SK-N-MC (cell line): ENCODE data around the gene PLEKHG1.

Experiments
- DNase-seq: peaks from one replicate; pipeline ENCODE4 v3.0.0-alpha.2; 2011; ENCODE audit warnings: low read depth, low spot score
- H3K27ac ChIP-seq: fragments of 200-600 bp; sonication (generic); 2 replicates; pipeline ENCODE4 v1.5.1; 2016; ENCODE audit warnings: mixed run types
- H3K36me3 ChIP-seq: fragments of 200-600 bp; sonication (generic); 2 replicates; pipeline ENCODE4 v1.6.1; 2017; ENCODE audit warnings: antibody characterized with exemption, low read length, mixed read lengths; ENCODE audit not compliant: insufficient read depth
- H3K4me3 ChIP-seq: fragments of 200-600 bp; sonication (generic); 2 replicates; pipeline ENCODE4 v1.5.1; 2016
- H3K9ac ChIP-seq: fragments of 200-600 bp; sonication (generic); 2 replicates; pipeline ENCODE4 v1.8.0; 2017; ENCODE audit warnings: mixed run types, mixed read lengths; ENCODE audit not compliant: insufficient read length
- H3K9me3 ChIP-seq: fragments of 200-600 bp; sonication (generic); 2 replicates; pipeline ENCODE4 v1.6.1; 2017; ENCODE audit warnings: low read depth, mild to moderate bottlenecking, antibody characterized with exemption, low read length, moderate library complexity, mixed read lengths
- EZH2 ChIP-seq: fragments of 200-600 bp; sonication (generic); IDR thresholded peaks from one replicate; pipeline ENCODE4 v1.6.1; 2017; ENCODE audit warnings: antibody characterized with exemption
- FOXP2 ChIP-seq: optimal IDR thresholded peaks from 2 replicates; pipeline ENCODE3; 2011; ENCODE audit warnings: mild to moderate bottlenecking, moderate library complexity; ENCODE audit not compliant: insufficient read depth; ENCODE audit errors: extremely low read length, control extremely low read depth
- POLR2AphosphoS5 ChIP-seq: IDR thresholded peaks from 2 replicates; pipeline ENCODE4 v1.6.1; 2012; ENCODE audit warnings: mild to moderate bottlenecking, low read depth, low read length, borderline replicate concordance

The PLEKHG1 gene

DNA sequence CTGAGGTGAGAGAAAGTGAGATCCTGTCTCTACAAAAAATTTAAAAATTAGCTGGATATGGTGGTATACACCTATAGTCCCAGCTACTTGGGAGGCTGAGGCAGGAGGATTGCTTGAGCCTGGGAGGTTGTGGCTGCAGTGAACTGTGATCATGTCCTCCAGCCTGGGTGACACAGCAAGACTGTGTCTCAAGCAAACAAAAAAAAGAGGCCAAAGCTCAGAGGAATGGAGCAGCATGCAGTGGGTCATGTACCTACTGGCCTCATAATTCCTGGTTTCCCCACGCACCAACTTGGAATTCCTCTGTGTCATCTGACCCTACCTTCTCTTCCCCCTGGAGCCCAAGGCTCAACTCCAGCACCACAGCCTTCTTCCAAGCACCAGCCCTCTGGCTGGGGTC lies 15.1 kb upstream of the PLEKHG1 start:
- Histone ChIP-seq H3K9ac (no peak overlapping the region), H3K27ac (no peak overlapping the region), H3K36me3 (no peaks in the 10 kb centered on the region), H3K4me3 (no peak overlapping the region), H3K9me3 (no peaks in the 10 kb centered on the region)
- DNase-seq: no peak
- TF ChIP-seq FOXP2: no peak

DNA sequence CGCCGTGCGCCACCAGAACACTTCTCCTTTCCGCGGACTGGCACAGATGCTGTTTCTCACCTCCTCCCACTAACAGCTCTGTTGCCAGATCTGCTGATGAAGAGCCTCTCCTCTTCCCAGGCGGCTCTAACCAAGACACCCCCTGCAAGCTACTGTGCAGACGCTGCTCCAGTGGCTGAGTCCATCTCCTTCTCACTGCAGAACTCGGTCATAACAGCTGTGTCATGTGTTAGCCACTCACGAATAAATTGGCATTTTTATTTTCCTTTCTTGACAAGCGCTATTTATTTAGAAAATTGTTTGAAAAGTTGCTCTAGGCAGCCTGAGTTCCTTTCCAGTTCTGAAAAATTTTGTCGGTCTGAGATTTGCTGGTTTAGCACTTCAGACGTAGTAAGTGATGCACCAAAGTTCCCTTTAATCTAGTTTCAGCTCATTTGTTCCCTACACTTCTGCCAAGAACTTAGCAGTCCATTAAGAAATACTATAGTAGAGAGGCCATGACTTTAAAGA lies 12.8 kb upstream of the PLEKHG1 start:
- H3K4me3 ChIP-seq: no peak overlapping the region
- no peak for DNase-seq
- TF ChIP-seq POLR2AphosphoS5: no peak
- TF ChIP-seq EZH2: no peak
- no peak for TF ChIP-seq FOXP2
- H3K9me3 ChIP-seq: no peaks in the 10 kb centered on the region
- no peak overlapping the region for H3K27ac ChIP-seq
- H3K9ac ChIP-seq: no peak overlapping the region
- H3K36me3 ChIP-seq: no peaks in the 10 kb centered on the region

DNA sequence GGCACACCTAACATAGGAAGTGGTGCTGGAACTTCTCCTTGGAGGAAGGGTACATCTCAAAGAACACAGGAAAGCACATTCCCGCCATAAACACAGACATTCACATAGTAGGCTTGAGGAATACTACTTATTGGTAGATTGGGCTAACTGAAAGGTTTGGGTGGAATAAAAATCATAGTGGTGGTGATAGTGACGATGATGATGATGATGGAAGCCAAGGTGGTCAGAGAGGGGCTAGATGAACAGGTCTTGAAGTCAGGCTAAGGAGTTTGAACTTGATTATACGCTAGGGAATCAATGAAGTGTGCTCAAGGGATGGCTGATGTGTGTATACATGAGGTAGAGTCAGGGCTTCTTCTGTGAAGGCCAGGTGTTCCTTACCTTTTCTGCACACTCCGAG lies 12.0 kb upstream of the PLEKHG1 start:
- no peak overlapping the region for H3K4me3 ChIP-seq
- no peak overlapping the region for H3K27ac ChIP-seq
- DNase-seq: no peak
- TF ChIP-seq POLR2AphosphoS5: no peak
- no peak for TF ChIP-seq EZH2
- no peak for TF ChIP-seq FOXP2
- no peaks in the 10 kb centered on the region for H3K9me3 ChIP-seq
- no peaks in the 10 kb centered on the region for H3K36me3 ChIP-seq
- no peak overlapping the region for H3K9ac ChIP-seq

DNA sequence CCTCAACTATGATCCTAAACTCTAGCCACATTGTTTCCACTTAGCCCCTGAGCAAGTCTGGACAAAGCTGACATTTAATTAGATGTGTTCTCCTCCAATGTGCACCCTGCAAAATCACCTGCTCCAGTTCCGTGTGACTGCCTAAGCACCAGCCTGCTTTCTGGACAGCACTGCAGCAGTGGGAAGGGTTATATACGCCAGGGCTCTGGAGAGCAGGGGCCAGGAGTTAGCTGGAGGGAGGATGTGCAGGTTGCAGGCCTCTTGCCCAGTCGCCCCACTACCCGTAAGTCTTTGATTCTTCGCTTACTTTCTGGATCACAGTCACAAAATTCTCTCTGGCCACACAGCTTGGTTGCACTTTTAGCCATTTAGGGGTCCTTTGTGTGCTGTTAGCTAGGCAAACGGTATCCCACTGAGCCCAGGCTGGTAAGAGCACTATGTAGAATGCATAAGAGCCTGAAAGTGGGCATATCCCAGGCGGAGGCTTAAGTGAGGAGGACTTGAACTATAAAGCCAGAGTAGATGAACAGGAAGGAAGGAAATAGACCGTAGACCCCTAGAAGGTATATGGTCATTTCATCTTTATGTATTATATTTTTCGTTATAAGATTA lies 10.7 kb upstream of the PLEKHG1 start:
- H3K9ac ChIP-seq: no peak overlapping the region
- TF ChIP-seq EZH2 (no peak), POLR2AphosphoS5 (no peak), FOXP2 (no peak)
- H3K36me3 ChIP-seq: no peaks in the 10 kb centered on the region
- H3K27ac ChIP-seq: no peak overlapping the region
- no peak overlapping the region for H3K4me3 ChIP-seq
- DNase-seq: no peak
- H3K9me3 ChIP-seq: no peaks in the 10 kb centered on the region

DNA sequence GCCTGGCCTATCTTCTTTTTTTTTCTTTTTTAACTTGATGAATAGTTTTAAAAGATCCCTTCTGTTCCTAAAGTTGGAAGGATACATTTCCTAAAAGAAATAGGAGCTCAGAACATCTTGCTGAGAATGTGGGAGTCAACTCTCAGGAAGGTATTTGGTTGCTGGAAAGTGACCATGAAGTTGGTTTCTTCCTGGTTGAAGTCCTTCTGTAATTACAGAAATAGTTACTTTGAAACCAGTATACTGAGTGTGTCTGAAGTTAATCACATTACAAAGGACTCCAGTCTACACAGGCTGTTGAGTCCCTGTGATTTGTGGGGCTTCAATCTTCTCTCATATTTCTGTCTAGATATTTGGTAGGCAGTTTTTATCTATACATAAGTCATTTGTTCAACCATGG lies 9.8 kb upstream of the PLEKHG1 start:
- Histone ChIP-seq H3K36me3 (no peaks in the 10 kb centered on the region), H3K9me3 (no peaks in the 10 kb centered on the region), H3K27ac (no peak overlapping the region), H3K9ac (no peak overlapping the region), H3K4me3 (no peak overlapping the region)
- TF ChIP-seq FOXP2 (no peak), EZH2 (no peak), POLR2AphosphoS5 (no peak)
- DNase-seq: no peak

DNA sequence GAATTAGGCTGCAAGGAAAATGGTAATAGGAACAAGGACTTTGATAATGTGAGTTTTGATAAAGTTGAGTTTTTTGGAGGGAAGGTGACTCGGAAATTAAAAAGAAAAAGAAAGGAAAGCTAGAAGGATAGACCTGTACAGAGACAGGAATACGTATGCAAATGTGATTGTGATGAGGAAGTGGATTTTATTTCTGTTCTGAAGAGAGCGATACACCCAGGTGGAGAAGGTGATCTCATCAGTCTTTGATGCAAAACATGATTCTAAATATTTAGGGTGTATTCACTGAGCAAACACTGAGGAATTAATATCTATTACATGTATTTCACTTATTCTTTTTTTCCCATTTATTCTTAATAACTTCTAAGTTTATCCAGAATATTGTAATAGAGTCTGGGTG lies 9.2 kb upstream of the PLEKHG1 start:
- Histone ChIP-seq H3K27ac (no peak overlapping the region), H3K4me3 (no peak overlapping the region), H3K9me3 (no peaks in the 10 kb centered on the region), H3K9ac (no peak overlapping the region), H3K36me3 (no peaks in the 10 kb centered on the region)
- TF ChIP-seq EZH2: no peak
- no peak for TF ChIP-seq FOXP2
- no peak for TF ChIP-seq POLR2AphosphoS5
- DNase-seq: no peak

DNA sequence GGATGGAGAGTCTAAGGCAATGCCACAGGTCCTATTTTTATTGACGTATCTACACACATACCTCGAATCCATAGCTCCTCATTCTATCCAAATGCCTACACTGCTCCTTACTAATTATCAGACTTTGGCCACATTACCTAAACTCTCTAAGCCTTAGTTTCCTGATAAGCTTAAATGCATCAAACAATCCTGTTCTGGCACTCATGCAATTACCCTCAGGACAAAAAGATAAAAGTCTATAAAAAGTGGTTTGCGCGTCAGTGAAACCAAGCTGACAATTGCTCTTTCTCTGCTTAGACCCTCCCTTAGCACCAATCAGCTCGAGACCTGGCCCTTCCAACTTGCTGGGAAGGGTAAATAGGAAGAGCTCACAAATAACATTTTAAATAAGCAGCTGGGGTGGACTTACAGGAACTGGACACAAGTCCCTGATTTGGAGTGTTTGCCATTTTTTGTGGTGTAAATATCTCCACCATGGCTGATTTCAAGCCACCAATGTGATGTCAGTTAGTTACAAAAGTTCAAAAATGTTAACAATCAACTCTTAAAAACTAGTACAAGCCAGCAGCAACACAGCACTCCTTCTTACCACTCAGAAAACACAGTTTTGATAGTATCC lies 7.2 kb upstream of the PLEKHG1 start:
- Histone ChIP-seq H3K9me3 (no peaks in the 10 kb centered on the region), H3K36me3 (no peaks in the 10 kb centered on the region), H3K27ac (no peak overlapping the region), H3K9ac (no peak overlapping the region), H3K4me3 (no peak overlapping the region)
- no peak for DNase-seq
- TF ChIP-seq POLR2AphosphoS5 (no peak), FOXP2 (no peak), EZH2 (no peak)

DNA sequence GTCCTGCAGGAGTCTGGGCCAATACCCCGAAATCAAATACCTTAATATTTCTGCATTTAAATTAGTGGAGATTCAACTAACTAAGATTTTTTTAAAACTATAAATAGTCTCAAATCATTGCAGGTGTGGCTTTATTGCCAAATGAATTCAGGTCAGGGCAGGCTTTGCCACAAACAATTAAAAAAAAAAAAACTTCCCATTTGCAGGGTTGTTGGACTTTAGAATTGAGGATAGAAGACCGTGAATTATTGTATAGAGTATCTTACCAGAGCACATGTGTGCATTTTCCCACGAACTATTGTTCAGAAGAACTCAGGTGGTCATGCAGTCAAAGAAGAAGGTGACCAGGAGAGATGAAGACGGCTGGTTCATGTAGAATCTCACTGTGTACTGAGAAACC lies 6.6 kb upstream of the PLEKHG1 start:
- H3K9me3 ChIP-seq: no peaks in the 10 kb centered on the region
- H3K4me3 ChIP-seq: no peak overlapping the region
- no peaks in the 10 kb centered on the region for H3K36me3 ChIP-seq
- no peak overlapping the region for H3K9ac ChIP-seq
- DNase-seq: no peak
- no peak overlapping the region for H3K27ac ChIP-seq
- TF ChIP-seq POLR2AphosphoS5 (no peak), FOXP2 (no peak), EZH2 (no peak)

DNA sequence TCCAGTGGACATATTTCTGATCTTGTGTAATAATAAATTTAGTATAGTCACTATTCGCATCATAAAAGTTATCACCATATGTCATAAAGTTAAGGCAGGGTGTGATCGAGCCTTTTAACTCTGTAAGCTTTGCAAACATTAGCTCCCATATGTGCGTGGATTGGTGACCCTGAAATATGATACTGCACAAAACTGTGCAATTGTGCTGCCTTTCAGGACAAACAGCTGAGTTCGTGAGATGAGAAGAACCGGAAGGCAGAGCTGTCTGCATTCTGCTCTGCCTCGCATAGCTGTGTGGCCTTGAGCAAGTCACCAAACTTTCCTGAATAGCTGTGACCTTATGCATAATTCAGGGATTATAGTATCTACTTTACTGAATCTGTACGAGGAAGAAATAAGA lies 3.2 kb upstream of the PLEKHG1 start:
- TF ChIP-seq POLR2AphosphoS5 (no peak), FOXP2 (no peak), EZH2 (no peak)
- no peak for DNase-seq
- Histone ChIP-seq H3K9me3 (no peaks in the 10 kb centered on the region), H3K27ac (no peak overlapping the region), H3K4me3 (no peak overlapping the region), H3K36me3 (no peaks in the 10 kb centered on the region), H3K9ac (no peak overlapping the region)
